ENCODE measurements around the gene OR2A25.

GRCh38 chr7:144074374-144074773 is 4.8 kb downstream of the OR2A25 start:
- no peak for TF ChIP-seq POLR2A (IDR thresholded peaks at IDR 0.05; ENCODE audit: low read depth)
- TF ChIP-seq, protein P1, sequence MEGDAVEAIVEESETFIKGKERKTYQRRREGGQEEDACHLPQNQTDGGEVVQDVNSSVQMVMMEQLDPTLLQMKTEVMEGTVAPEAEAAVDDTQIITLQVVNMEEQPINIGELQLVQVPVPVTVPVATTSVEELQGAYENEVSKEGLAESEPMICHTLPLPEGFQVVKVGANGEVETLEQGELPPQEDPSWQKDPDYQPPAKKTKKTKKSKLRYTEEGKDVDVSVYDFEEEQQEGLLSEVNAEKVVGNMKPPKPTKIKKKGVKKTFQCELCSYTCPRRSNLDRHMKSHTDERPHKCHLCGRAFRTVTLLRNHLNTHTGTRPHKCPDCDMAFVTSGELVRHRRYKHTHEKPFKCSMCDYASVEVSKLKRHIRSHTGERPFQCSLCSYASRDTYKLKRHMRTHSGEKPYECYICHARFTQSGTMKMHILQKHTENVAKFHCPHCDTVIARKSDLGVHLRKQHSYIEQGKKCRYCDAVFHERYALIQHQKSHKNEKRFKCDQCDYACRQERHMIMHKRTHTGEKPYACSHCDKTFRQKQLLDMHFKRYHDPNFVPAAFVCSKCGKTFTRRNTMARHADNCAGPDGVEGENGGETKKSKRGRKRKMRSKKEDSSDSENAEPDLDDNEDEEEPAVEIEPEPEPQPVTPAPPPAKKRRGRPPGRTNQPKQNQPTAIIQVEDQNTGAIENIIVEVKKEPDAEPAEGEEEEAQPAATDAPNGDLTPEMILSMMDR (IDR thresholded peaks at IDR 0.05) = no peak
